Ascending aorta (tissue), 2 donors: ENCODE measurements around the gene MGMT. TPM values are rescaled to one million over a fixed set of nuclear protein-coding genes. Genes with fewer than 3 reads are reported as not detected.

ENCODE experiments used
- DNase-seq, 2 donors: peaks; one replicate each; pipeline ENCODE4 v3.0.0-alpha.2; 2019; ENCODE audit warnings: low spot score in 2 of 2
- H3K27ac ChIP-seq, 2 donors: fragments of 200-600 bp; sonication (generic); one replicate each; pipeline ENCODE4 v1.5.1; 2016 to 2017; ENCODE audit warnings: mild to moderate bottlenecking in 1 of 2
- H3K27me3 ChIP-seq: fragments of 200-600 bp; sonication (generic); one replicate; pipeline ENCODE4 v1.5.1; 2017
- H3K36me3 ChIP-seq, 2 donors: fragments of 200-600 bp; sonication (generic); one replicate each; pipeline ENCODE4 v1.5.1; 2016
- H3K4me1 ChIP-seq, 2 donors: fragments of 200-600 bp; sonication (generic); one replicate each; pipeline ENCODE4 v1.5.1; 2016 to 2017; ENCODE audit warnings: mild to moderate bottlenecking in 1 of 2
- H3K4me3 ChIP-seq, 2 donors: fragments of 200-600 bp; sonication (generic); one replicate each; pipeline ENCODE4 v1.5.1; 2016 to 2017; ENCODE audit warnings: mild to moderate bottlenecking in 1 of 2
- H3K9me3 ChIP-seq, 2 donors: fragments of 200-600 bp; sonication (generic); one replicate each; pipeline ENCODE4 v1.5.1; 2016
- intact Hi-C: fragments of 100-400 bp; cut with DNase I; formaldehyde crosslinking; loops from one replicate; pipeline ENCODE4 v1.15.1; 2023
- total RNA-seq: library from RNA; depleted of rRNA; stranded (reverse); fragments of >200 nt; gene quantifications from one replicate; pipeline ENCODE4 v1.1.0, GENCODE V29; 2016
- TF ChIP-seq, protein P1 (sequence below), 3 experiments: fragments of 200-600 bp in 2 of 3; fragments of 450-650 bp in 1 of 3; sonication (generic) in 2 of 3; IDR thresholded peaks; one replicate each; pipeline ENCODE4 v1.5.1; 2016 to 2019; ENCODE audit warnings: antibody characterized with exemption in 3 of 3, mild to moderate bottlenecking in 1 of 3, moderate library complexity in 1 of 3

Gene MGMT
- total RNA-seq, 1 donor from 2014 or later = 7.0 TPM

DNA sequence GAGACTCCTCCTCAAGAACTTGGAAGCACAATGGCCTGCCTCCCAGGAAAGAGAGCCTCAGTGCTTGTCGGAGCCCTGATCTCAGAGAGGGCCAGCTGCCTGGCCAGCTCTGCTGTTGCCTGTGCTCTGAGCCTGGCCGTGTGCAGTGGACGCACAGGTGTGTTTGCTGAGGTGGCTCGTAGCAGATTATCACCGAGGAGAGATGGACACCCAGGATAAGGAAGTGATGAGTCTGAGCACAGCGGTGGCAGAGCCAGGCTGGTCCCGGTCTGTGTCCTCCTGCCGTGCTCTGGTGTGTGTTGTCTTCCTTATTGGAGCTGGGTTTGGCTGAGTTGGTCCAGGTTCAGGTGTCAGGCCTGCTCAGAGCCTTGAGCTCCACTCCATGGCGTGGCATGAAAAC is 288.6 kb downstream of the MGMT start:
- TF ChIP-seq, protein P1, sequence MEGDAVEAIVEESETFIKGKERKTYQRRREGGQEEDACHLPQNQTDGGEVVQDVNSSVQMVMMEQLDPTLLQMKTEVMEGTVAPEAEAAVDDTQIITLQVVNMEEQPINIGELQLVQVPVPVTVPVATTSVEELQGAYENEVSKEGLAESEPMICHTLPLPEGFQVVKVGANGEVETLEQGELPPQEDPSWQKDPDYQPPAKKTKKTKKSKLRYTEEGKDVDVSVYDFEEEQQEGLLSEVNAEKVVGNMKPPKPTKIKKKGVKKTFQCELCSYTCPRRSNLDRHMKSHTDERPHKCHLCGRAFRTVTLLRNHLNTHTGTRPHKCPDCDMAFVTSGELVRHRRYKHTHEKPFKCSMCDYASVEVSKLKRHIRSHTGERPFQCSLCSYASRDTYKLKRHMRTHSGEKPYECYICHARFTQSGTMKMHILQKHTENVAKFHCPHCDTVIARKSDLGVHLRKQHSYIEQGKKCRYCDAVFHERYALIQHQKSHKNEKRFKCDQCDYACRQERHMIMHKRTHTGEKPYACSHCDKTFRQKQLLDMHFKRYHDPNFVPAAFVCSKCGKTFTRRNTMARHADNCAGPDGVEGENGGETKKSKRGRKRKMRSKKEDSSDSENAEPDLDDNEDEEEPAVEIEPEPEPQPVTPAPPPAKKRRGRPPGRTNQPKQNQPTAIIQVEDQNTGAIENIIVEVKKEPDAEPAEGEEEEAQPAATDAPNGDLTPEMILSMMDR (IDR thresholded peaks at IDR 0.05) = no peak
- no peaks in the 10 kb centered on the region for H3K4me1 ChIP-seq
- no peaks in the 10 kb centered on the region for H3K27me3 ChIP-seq
- peak in 1 of 2 donors; percentile 50 for DNase-seq
- intact Hi-C loops = no loop called here
- peaks cover 0 to 15% of the 10 kb centered on the region in 2 donors for H3K9me3 ChIP-seq
- no peak overlapping the region for H3K27ac ChIP-seq
- peaks cover 2 to 11% of the 10 kb centered on the region in 2 donors for H3K36me3 ChIP-seq
- no peak overlapping the region for H3K4me3 ChIP-seq

DNA sequence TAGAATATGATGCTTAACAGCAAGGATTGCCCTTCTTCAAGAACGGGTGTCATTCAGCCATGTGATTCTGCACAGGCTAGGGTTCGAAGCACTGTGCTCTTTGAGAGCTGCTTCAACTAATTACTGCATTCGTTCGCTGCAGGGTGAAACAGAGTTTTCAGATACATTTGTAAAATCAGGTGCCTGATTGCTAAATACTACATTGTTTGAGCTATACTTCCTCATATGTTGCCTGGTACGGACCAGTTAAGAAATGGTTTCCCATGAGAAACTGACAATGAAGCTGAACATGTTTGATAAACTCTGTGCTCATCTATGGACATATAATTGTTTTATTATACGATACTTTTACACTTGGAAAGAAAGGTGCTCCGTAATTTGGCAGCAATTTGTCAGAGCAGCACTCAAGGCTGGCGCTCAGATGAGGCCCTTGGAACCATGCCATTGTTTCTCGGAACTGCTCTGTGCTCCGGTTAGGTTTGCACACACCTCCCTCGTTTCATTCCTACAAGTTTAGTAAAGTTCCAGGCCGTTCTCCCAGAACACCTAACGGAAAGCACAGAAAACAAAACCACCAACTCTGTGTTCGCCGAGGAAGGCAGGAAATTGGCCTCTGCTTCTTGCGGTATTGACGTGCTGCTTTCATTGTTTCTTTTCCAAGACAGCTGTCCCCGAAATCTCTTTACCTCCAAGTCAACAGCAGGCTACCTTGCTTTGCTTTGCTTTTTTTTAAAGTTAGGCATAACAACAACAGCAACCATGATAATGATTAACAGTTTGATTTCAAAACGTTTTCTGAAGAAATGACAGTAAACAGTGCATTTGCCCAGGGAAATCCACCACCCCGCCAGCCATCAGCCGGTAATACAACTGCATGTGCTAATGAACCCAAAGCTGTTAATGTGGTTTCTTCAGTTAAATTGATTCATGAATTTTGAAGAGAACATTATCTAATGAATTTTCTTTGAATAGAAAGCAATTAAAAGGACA is 290.2 kb downstream of the MGMT start:
- Histone ChIP-seq H3K27ac (no peak overlapping the region), H3K4me3 (peak overlapping the region; percentile 12 to 40), H3K27me3 (no peaks in the 10 kb centered on the region), H3K9me3 (peaks cover 0 to 2% of the 10 kb centered on the region in 2 donors), H3K36me3 (peaks cover 2 to 11% of the 10 kb centered on the region in 2 donors), H3K4me1 (no peaks in the 10 kb centered on the region)
- TF ChIP-seq, protein P1 (IDR thresholded peaks at IDR 0.05) = no peak
- intact Hi-C loops = no loop called here
- peak in 1 of 2 donors; percentile 54 for DNase-seq

- no peak overlapping the region for H3K27ac ChIP-seq
- no peaks in the 10 kb centered on the region for H3K27me3 ChIP-seq
- TF ChIP-seq, protein P1 (IDR thresholded peaks at IDR 0.05) = no peak
- no peak overlapping the region for H3K4me3 ChIP-seq
- DNase-seq = peak in 1 of 2 donors; percentile 41
- no peaks in the 10 kb centered on the region for H3K9me3 ChIP-seq
- peaks cover 2 to 11% of the 10 kb centered on the region in 2 donors for H3K36me3 ChIP-seq
- intact Hi-C loops = no loop called here
- no peaks in the 10 kb centered on the region for H3K4me1 ChIP-seq
These were observed 291.4 kb downstream of the MGMT start for GRCh38 chr10:129758207-129759021.

DNA sequence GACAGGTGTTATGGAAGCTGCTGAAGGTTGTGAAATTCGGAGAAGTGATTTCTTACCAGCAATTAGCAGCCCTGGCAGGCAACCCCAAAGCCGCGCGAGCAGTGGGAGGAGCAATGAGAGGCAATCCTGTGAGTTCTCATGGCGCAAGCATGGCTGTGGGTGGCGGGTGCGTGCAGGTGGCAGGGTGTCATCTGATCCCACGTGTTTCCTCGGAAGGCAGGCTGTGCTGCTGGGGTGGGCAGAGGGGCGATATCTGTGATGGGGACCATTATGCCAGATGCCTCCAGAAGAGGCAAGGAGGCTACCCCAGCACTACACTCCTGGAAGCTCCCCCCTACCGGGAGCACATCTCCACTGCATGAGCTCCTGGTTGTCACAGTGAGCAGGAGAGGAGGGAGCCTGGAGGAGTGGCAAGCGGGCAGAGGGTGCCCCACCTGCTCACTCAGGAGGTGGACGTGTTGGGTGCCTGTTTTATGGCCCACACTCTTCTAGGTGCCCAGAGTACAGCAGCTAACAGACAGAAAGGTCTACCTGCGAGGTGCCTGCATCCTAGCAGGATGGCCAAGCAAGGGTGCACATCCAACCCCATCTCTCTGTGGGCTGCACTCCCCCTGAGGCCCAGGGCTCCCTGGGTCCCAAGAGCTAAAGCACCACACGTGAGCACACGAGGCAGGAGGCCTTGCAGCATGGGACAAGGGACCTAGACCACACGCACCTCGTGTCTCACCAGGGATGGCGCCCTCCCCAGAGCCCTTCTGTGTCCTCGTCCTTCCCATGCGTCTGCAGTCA is 292.4 kb downstream of the MGMT start:
- intact Hi-C loops = no loop called here
- Histone ChIP-seq H3K36me3 (peaks cover 2 to 11% of the 10 kb centered on the region in 2 donors), H3K27me3 (no peaks in the 10 kb centered on the region), H3K4me1 (no peaks in the 10 kb centered on the region), H3K4me3 (no peak overlapping the region), H3K9me3 (no peaks in the 10 kb centered on the region), H3K27ac (no peak overlapping the region)
- DNase-seq = peak in 1 of 2 donors; percentile 45
- TF ChIP-seq, protein P1 (IDR thresholded peaks at IDR 0.05) = no peak

- DNase-seq = peak in 1 of 2 donors; percentile 61
- H3K9me3 ChIP-seq = no peaks in the 10 kb centered on the region
These were observed 292.9 kb downstream of the MGMT start for GRCh38 chr10:129760003-129760315.

More at GRCh38 chr10:129760003-129760315, 292.9 kb downstream of the MGMT start:
- Histone ChIP-seq H3K4me1 (no peaks in the 10 kb centered on the region), H3K27ac (no peak overlapping the region), H3K27me3 (no peaks in the 10 kb centered on the region), H3K4me3 (no peak overlapping the region), H3K36me3 (peaks cover 2 to 11% of the 10 kb centered on the region in 2 donors)
- TF ChIP-seq, protein P1 (IDR thresholded peaks at IDR 0.05) = no peak
- intact Hi-C loops = no loop called here
